Fibroblast of skin of back (primary cell): ENCODE measurements around the gene TIMM44. TPM values are rescaled to one million over a fixed set of nuclear protein-coding genes. Genes with fewer than 3 reads are reported as not detected.

Experiments
- DNase-seq: peaks from one replicate; pipeline ENCODE4 v3.0.0-alpha.2; 2013
- polyA plus RNA-seq, 2 experiments: library from polyadenylated mRNA; unstranded; fragments of 120-200 nt; gene quantifications; one replicate each; pipeline ENCODE4 v1.2.1, GENCODE V29; 2013; ENCODE audit not compliant: insufficient read length in 2 of 2

The TIMM44 gene, protein sequence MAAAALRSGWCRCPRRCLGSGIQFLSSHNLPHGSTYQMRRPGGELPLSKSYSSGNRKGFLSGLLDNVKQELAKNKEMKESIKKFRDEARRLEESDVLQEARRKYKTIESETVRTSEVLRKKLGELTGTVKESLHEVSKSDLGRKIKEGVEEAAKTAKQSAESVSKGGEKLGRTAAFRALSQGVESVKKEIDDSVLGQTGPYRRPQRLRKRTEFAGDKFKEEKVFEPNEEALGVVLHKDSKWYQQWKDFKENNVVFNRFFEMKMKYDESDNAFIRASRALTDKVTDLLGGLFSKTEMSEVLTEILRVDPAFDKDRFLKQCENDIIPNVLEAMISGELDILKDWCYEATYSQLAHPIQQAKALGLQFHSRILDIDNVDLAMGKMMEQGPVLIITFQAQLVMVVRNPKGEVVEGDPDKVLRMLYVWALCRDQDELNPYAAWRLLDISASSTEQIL
- 75.3 TPM for polyA plus RNA-seq (2013, experiment 1 of 2; ENCODE audit: insufficient read length)
- 46.5 TPM for polyA plus RNA-seq (2013, experiment 2 of 2; ENCODE audit: insufficient read length)

DNA sequence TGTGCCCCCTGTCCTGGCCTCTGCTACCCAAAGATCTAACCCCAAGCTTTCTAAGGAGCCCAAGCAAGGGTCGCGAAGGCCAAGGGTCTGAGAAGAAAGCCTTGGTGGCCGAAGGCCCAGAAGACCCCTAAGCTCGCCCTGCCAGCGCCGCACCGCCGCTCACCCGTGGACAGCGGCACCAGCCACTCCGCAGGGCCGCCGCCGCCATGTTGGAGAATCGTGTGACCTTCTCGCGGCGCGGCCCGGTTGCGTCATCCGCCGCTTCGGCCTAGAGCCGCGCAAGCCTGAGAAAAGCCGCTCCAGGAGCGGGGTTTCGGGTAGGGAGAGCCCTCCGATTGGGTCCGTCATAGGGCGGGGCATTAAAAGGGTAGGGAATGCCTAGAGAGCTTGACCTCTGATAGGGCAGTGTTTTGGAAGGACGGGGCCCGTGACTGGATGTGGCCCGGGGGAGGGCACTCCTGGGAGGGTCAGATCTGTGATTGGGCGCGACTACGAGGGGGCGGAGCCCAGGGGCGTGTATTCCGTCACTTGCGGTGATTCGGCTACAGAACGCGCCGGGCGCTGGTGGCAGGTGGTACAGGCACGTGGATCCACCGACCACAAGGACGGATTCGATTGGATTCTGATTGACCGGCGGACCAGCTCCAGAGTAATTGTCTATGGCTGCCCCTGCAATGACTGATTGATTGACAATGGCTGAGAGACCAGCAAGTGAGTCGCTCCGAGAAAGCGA is at the start of gene TIMM44:
TIMM44 (minus strand) TSS at position 223 of the 733 bp plus-strand sequence; CDS start at position 208, 15 bp downstream.
- peak; percentile 100 for DNase-seq

DNA sequence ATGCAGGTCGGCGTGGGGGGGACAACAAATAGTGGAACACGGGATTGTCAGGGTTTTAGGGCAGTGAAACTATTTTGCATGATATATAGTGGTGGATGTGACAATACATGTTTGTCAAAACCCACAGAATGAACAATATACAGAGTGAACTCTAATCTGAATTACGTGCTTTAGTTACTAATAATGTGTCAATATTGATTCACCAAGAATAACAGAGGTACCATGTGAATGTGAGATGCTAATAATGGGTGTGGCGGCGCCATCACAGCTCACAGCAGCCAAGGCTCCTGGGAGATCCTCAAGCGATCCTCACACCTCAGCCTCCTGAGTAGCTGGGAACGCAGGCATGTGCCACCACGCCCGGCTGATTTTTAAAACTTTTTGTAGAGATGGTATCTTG is 49.1 kb upstream of the TIMM44 start:
- no peak for DNase-seq

- DNase-seq, result no peak
These were observed 45.7 kb upstream of the TIMM44 start for GRCh38 chr19:7989071-7989575.

- no peak for DNase-seq
These were observed 44.8 kb upstream of the TIMM44 start for GRCh38 chr19:7988307-7988706.

DNA sequence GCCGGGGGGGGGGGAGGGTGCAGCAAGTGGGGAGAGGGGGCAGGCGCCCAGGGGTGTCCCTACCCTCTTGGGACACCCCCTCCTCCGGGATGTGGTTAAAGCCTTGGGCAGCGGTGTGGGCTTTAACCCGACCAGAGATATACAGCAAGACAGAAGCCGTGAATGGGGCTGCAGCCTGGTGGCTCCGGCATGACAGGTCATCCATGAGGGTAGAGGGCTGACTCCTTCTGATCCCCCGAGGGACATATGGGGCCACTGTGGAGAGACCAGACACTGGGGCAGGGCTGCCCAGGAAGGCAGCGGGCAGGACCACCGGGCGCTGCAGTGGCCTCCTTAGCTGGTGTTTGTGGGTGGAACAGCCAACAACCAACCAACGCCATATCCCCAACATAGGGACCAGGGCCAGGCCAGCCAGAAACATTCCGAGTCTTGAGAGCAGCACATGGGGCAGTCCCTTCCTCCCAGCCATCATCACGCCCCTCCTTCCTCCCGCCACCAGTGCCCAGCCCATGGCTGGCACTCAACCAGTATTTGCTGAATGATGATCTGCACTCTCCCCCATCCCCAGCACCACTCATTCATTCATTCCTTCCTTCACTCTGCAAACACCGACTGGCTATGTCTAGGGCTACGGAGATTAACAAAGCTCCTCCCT is 43.8 kb upstream of the TIMM44 start:
- DNase-seq, result no peak

DNA sequence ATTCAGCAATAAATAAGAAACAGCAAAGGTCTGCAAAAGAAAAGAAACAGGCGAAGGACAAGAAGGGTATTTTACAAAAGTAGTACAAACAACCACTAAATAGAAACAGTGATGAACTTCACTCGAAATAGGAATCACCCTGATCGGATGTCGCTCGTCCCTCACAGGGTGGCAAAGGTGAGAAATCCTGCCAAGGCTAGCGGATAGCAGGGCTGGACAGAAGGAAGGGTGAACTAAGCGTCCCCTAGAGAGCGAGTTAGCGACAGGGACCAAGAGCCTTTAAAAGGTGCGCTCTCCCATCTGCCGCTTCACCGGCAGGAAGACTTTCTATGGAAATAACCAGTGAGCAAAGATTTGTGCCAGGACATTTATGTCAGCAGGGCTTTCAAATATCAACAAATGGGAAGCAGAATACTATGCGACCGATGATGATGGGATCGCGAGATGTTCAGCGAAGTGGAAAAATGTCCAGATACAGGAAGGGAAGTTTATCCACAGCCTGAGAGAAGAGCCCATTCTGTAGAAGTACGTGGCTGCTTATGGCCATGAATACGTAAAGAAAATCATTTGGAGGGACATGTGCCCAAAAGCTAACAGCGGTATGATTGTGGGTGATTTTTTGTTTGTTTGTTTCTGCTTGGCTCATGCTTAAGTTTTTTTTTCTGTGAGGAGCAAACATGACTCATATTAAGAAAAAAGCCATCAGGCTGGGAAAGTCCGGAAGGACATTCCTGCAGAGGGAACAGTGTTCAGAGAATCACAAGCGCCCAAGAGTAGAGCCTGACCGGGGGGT is 43.1 kb upstream of the TIMM44 start:
- peak; percentile 57 for DNase-seq

GRCh38 chr19:7985481-7985911 is 42.0 kb upstream of the TIMM44 start:
- DNase-seq, result no peak

DNA sequence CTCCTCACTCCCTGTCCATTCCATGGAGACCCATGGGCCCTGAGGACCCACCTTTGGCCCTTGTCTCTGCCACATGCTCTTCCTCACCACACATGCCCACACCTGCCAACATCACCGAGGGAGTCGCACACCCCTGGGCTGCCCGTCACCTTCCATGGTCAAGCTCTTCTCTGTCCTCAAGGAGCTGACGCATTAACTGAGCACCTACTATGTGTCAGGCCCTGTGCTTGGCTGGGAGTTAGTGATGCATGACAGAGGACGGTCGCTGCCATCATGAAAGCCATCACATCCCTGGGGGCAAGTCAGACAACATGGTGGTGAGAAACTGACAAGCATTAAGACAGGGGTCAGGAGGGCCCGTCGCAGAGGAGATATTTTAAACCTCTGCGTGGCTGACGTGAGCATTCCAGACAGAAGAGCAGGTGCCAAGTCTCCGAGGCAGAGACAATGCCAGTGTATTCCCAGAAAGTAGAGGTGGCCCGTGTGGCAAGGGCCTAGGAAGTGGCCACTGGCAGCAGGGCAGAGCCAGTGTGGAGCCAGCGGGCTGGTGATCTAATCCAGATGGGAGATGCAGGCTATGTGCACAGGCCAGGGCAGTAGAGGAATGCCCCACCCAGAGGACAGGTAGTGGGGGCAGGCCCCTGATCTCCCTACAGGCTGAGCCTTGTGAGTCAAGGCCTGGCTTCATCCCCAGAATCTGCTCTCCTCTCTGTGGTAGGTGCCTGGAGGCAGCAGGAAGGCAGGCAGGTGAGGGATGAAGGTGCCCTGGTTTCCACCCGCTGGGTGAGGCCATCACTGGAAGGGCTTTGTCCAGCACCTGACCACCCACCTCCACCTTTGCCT is 40.8 kb upstream of the TIMM44 start:
- DNase-seq, result no peak

GRCh38 chr19:7983286-7983950 is 40.0 kb upstream of the TIMM44 start:
- DNase-seq, result no peak

GRCh38 chr19:7982651-7983099 is 39.2 kb upstream of the TIMM44 start:
- DNase-seq, result no peak

DNA sequence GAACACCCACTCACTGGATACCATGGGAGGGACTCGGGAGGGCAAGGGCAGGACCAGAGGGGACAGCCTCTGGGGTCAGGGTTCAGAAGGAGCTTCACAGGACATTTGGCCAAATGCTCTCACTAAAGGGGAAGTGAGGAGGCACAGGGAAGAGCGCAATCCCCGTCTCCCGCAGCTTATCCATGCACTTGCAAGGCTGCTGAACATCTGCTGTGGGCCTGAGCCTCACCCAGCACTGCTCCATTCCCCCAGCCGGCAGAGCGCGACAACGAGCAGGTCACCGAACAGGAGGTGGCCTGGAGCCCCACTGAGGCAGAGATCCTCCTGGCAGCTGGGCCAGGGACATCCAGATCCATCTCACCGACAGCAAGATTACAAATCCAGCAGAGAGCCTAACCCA is 38.6 kb upstream of the TIMM44 start:
- no peak for DNase-seq

DNA sequence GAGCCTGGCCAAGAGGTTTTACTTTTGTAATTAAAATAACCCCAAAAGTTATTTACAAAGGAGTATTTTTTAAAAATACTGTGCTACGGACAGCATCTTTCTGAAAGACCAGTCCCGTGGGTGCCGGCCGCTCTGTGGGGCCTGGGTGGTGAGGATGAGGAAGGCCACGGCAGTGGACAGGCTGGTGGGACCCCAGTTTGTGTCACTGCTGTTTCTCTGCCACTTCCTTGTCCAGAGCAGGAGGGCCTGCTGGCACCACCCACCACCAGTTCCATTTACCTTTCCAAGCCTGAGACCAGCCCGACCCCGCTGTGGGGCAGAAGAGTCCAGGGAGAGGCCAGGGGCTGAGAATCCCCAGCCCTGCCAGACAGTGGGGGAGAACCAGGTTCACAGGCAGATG is 38.2 kb upstream of the TIMM44 start:
- no peak for DNase-seq

DNA sequence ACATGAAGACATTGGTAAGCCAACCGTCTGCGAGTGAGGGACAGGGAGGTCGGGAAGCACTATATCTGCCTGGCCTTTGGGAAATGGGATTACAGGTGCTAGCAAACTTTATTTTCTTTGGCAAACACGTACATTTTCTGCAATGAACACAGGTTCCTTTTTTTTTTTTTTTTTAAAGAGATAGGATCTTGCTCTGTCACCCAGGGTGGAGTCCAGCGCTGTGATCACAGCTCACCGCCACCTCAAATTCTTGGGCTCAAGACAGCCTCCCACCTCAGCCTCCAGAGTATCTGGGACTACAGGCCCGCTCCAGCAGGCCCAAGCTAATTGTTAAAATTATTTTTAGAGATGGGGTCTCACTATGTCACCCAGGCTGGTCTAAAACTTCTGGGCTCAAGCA is 37.7 kb upstream of the TIMM44 start:
- no peak for DNase-seq

DNA sequence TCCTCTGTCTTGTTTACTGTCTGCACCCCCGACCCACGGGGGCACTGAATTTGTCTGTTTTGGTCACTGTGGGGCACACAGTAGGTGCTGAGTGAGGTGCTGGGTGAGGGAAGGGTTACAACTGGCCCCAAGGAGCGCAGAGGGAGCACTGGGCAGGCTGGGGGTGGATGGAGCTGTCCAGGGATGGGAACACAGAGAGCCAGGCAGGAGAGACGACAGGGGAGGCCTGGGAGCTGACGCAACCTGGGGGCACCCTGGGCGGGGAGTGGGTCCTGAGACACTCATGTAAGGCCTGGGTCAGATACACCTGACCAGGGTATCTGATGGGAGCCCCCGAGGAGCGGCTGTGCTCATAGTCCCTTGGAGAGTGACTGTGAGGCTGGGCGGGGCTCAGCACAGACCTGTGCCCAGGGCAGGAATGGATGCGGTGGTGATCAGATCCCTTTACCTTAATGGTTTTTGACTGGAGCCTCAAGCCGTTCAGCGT is 37.2 kb upstream of the TIMM44 start:
- DNase-seq, result no peak

DNA sequence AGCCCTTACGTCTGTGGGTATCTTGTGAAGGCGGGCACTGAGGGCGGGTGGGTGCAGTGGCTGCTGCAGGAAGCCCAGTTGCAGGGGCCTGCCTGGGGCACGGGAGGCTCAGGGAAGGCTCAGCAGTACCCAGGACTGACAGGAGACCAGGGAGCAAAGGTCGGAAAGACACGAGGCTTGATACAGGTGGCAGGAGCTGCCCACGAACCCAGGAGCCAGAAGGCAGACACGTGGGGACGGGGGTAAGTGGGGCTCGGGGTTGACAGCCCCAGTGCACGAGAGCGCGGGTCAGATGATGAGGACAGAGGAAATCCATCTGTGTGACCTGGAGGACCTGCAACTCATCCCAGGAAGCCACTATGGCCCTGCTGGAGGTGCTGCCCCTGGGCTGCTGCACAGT is 36.7 kb upstream of the TIMM44 start:
- DNase-seq, result no peak

GRCh38 chr19:7979559-7979958 is 36.1 kb upstream of the TIMM44 start:
- DNase-seq, result no peak

GRCh38 chr19:7979011-7979410 is 35.5 kb upstream of the TIMM44 start:
- no peak for DNase-seq

- no peak for DNase-seq
These were observed 34.8 kb upstream of the TIMM44 start for GRCh38 chr19:7978179-7978825.

- DNase-seq, result no peak
These were observed 34.2 kb upstream of the TIMM44 start for GRCh38 chr19:7977723-7978040.
